Left lung (tissue), 10 donors: ENCODE data around the gene FBXW4. TPM values are rescaled to one million over a fixed set of nuclear protein-coding genes. Genes with fewer than 3 reads are reported as not detected.

Experiments
- ATAC-seq: fragments of 200-7000 bp; cut with Tn5 transposase; one replicate; pipeline ENCODE4 v1.9.1; 2020; ENCODE audit warnings: moderate library complexity
- DNase-seq, 4 donors: peaks; one replicate each; pipeline ENCODE4 v3.0.0-alpha.2; 2013 to 2020
- H3K27ac ChIP-seq, 2 donors: fragments of 200-600 bp; sonication (generic) in 1 of 2; one replicate each; pipeline versions ENCODE4 v1.5.0 to v1.8.0; 2020 to 2021
- H3K27me3 ChIP-seq, 2 donors: fragments of 200-600 bp; sonication (generic) in 1 of 2; one replicate each; pipeline versions ENCODE4 v1.5.0 to v1.8.0; 2020 to 2021
- H3K36me3 ChIP-seq, 2 donors: fragments of 200-600 bp; sonication (generic) in 1 of 2; one replicate each; pipeline versions ENCODE4 v1.5.0 to v1.8.0; 2020 to 2021
- H3K4me1 ChIP-seq, 2 donors: fragments of 200-600 bp; one replicate each; pipeline ENCODE4 v1.8.0; 2021
- H3K4me3 ChIP-seq, 2 donors: fragments of 200-600 bp; sonication (generic) in 1 of 2; one replicate each; pipeline versions ENCODE4 v1.5.0 to v1.8.0; 2020 to 2021; ENCODE audit warnings: mild to moderate bottlenecking in 1 of 2
- H3K9me3 ChIP-seq, 2 donors: fragments of 200-600 bp; sonication (generic) in 1 of 2; one replicate each; pipeline versions ENCODE4 v1.5.0 to v1.8.0; 2020 to 2021
- CTCF ChIP-seq, 2 donors: fragments of 200-600 bp; sonication (generic) in 1 of 2; IDR thresholded peaks; one replicate each; pipeline versions ENCODE4 v1.5.0 to v1.8.0; 2021; ENCODE audit warnings: antibody characterized with exemption in 2 of 2
- intact Hi-C, 2 donors: fragments of 100-400 bp; cut with DNase I; formaldehyde crosslinking; loops; one replicate each; pipeline versions ENCODE4 v1.11.2 to v1.14.2; 2022
- microRNA-seq, 2 donors: library from miRNA; unstranded; fragments of <30 nt; microRNA quantifications; one replicate each; pipeline ENCODE4, GENCODE V29; 2019
- polyA plus RNA-seq, 6 donors: library from polyadenylated mRNA; unstranded; fragments of 120-200 nt; gene quantifications; one replicate each; pipeline ENCODE4 v1.2.1, GENCODE V29; 2013; ENCODE audit not compliant: insufficient read length in 6 of 6
- total RNA-seq, 2 donors: library from RNA; stranded (reverse); fragmentation: NEBNext Ultra II Directional; extraction: Animal tissue kit (Norgen Biotek cat#: 25700); gene quantifications; one replicate each; pipeline ENCODE4 v1.2.1, GENCODE V29; 2021
- donor health status: DM: no; HTN: yes; CAD: no.
- donor health status: DM: no; HTN: no; CAD: no.

The FBXW4 gene
- total and polyA plus RNA-seq, 8 donors = 40.0 to 57.0 (median 52.6) TPM

GRCh38 chr10:101561068-101561915 lies 133.7 kb downstream of the FBXW4 start:
- Histone ChIP-seq H3K4me3 (no peak overlapping the region), H3K4me1 (peaks cover 0 to under 1% of the 10 kb centered on the region in 2 donors), H3K36me3 (no peaks in the 10 kb centered on the region), H3K27ac (no peak overlapping the region), H3K27me3 (peaks cover 6 to 67% of the 10 kb centered on the region in 2 donors), H3K9me3 (no peaks in the 10 kb centered on the region)
- no peak for ATAC-seq
- TF ChIP-seq CTCF (IDR thresholded peaks at IDR 0.05) = no peak
- intact Hi-C loops = no loop called here
- no peak for DNase-seq

Small RNA genes within 50 kb of the gene (microRNA-seq; reads per million reads assigned to microRNA genes)
- gene MIR3158-1 = 0 reads per million in 2 donors
- 0 reads per million in 2 donors for gene MIR3158-2

Other genes starting within 250 kb of the FBXW4 start
- 10 to 100 TPM; 22.2 to 27.8 TPM for gene POLL, start 106.9 kb downstream of the FBXW4 start, total RNA-seq
- 10 to 100 TPM; 29.7 to 39.0 (median 36.1) TPM for gene POLL, start 106.9 kb downstream of the FBXW4 start, polyA plus RNA-seq
- gene DPCD, start 106.8 kb downstream of the FBXW4 start, total RNA-seq = 10 to 100 TPM; 13.5 TPM
- 10 to 100 TPM; 27.6 to 36.1 (median 33.5) TPM for gene DPCD, start 106.8 kb downstream of the FBXW4 start, polyA plus RNA-seq
- gene FGF8, start 80.9 kb upstream of the FBXW4 start, total RNA-seq = not detected
- gene FGF8, start 80.9 kb upstream of the FBXW4 start, polyA plus RNA-seq = under 1 TPM in 1 of 6 donors, not detected in 5; 0.15 TPM
- gene NPM3, start 88.3 kb upstream of the FBXW4 start, total RNA-seq = 10 to 100 TPM; 30.7 to 31.7 TPM
- 10 to 100 TPM; 43.1 to 54.9 (median 52.1) TPM for gene NPM3, start 88.3 kb upstream of the FBXW4 start, polyA plus RNA-seq
- gene OGA, start 123.3 kb upstream of the FBXW4 start, total RNA-seq = 10 to 100 TPM; 72.6 to 87.0 TPM
- gene OGA, start 123.3 kb upstream of the FBXW4 start, polyA plus RNA-seq = 100 to 1,000 TPM; 224 to 288 (median 245) TPM
- 1 to 10 TPM; 2.2 to 2.3 TPM for gene KCNIP2, start 148.6 kb upstream of the FBXW4 start, total RNA-seq
- 1 to 10 TPM; 5.3 to 9.0 (median 8.4) TPM for gene KCNIP2, start 148.6 kb upstream of the FBXW4 start, polyA plus RNA-seq